H1 (cell line): ENCODE measurements around the gene SPDYE6. TPM values are rescaled to one million over a fixed set of nuclear protein-coding genes. Genes with fewer than 3 reads are reported as not detected.
A peak's percentile ranks its signal among the peaks of the same experiment; 100 is the strongest.
"Not testable (repeated sequence)": the region's sequence is repeated elsewhere in the genome, so short reads cannot be mapped to it uniquely, and the experiment has no call there.

ENCODE experiments used
- CTCF ChIA-PET: fragments of 300-600 bp; sonication (Branson Sonifier 250); formaldehyde crosslinking; loops from one replicate; lab custom pipeline; 2021; ENCODE audit not compliant: partially characterized antibody; lab: Charles Lee
- POLR2A ChIA-PET: fragments of 300-600 bp; sonication (Branson Sonifier 250); formaldehyde crosslinking; loops from one replicate; lab custom pipeline; 2021; ENCODE audit warnings: inconsistent platforms; ENCODE audit not compliant: partially characterized antibody; lab: Charles Lee
- DNase-seq, 2 experiments: peaks; one replicate each; pipeline versions ENCODE4 v3.0.0 to v3.0.0-alpha.2; 2010 to 2022; ENCODE audit warnings: low spot score in 2 of 2, low read depth in 1 of 2, mixed read lengths in 1 of 2
- FAIRE-seq: peaks from 2 replicates; lab custom pipeline; 2011; peaks lifted over from hg19 to GRCh38; lab: Jason Lieb, UNC
- H2AFZ ChIP-seq: 2 replicates; pipeline ENCODE4 v1.8.1; 2012; ENCODE audit warnings: low read length, inconsistent platforms
- H2AK5ac ChIP-seq: 2 replicates; pipeline ENCODE4 v1.6.1; 2013; ENCODE audit warnings: low read depth, low read length
- H2BK120ac ChIP-seq: replicated peaks from 2 replicates; pipeline ENCODE3; 2013; ENCODE audit warnings: low read depth, low read length, inconsistent platforms
- H2BK12ac ChIP-seq: 2 replicates; pipeline ENCODE4 v1.6.1; 2013; ENCODE audit warnings: low read depth, low read length
- H2BK15ac ChIP-seq: 2 replicates; pipeline ENCODE4 v1.6.1; 2013; ENCODE audit warnings: low read length
- H2BK20ac ChIP-seq: 2 replicates; pipeline ENCODE4 v1.6.1; 2013; ENCODE audit warnings: low read length
- H2BK5ac ChIP-seq: 2 replicates; pipeline ENCODE4 v1.6.1; 2013; ENCODE audit warnings: low read depth, low read length
- H3K14ac ChIP-seq: 2 replicates; pipeline ENCODE4 v1.6.1; 2013; ENCODE audit warnings: inconsistent platforms; ENCODE audit not compliant: insufficient read length
- H3K18ac ChIP-seq: 2 replicates; pipeline ENCODE4 v1.6.1; 2013; ENCODE audit warnings: low read length; ENCODE audit errors: extremely low read depth
- H3K23ac ChIP-seq: 2 replicates; pipeline ENCODE4 v1.6.1; 2013; ENCODE audit warnings: inconsistent platforms; ENCODE audit not compliant: insufficient read length
- H3K23me2 ChIP-seq: 2 replicates; pipeline ENCODE4 v1.6.1; 2013; ENCODE audit warnings: low read depth, low read length
- H3K27ac ChIP-seq: 2 replicates; pipeline ENCODE4 v1.6.1; 2011; ENCODE audit warnings: low read depth, low read length, inconsistent platforms
- H3K27me3 ChIP-seq, 4 experiments: replicated peaks in 1 of 4; 1 replicate in 1 of 4; 2 replicates in 3 of 4; pipeline versions ENCODE4 v1.6.1 to v1.8.1; 2011 to 2013; ENCODE audit warnings: low read length in 3 of 4, mild to moderate bottlenecking in 3 of 4, inconsistent platforms in 2 of 4, mixed read lengths in 2 of 4, moderate library complexity in 1 of 4; ENCODE audit not compliant: control insufficient read depth in 3 of 4, insufficient read depth in 3 of 4; ENCODE audit errors: extremely low read depth in 1 of 4
- H3K36me3 ChIP-seq, 4 experiments: 2 replicates each; pipeline versions ENCODE4 v1.6.1 to v1.8.1; 2011 to 2013; ENCODE audit warnings: mild to moderate bottlenecking in 4 of 4, low read length in 3 of 4, moderate library complexity in 2 of 4, control low read depth in 1 of 4, inconsistent platforms in 1 of 4; ENCODE audit not compliant: insufficient read depth in 4 of 4, control insufficient read depth in 2 of 4
- H3K4ac ChIP-seq: replicated peaks from 2 replicates; pipeline ENCODE3; 2013; ENCODE audit warnings: low read length, low read depth, mixed read lengths, inconsistent platforms; ENCODE audit not compliant: insufficient read length
- H3K4me1 ChIP-seq, 4 experiments: replicated peaks in 1 of 4; 1 replicate in 1 of 4; 2 replicates in 3 of 4; pipeline versions ENCODE4 v1.6.1 to v1.8.1; 2011 to 2013; ENCODE audit warnings: low read length in 3 of 4, inconsistent platforms in 2 of 4, mixed read lengths in 1 of 4; ENCODE audit not compliant: insufficient read depth in 4 of 4, control insufficient read depth in 3 of 4
- H3K4me2 ChIP-seq, 2 experiments: 2 replicates each; pipeline versions ENCODE4 v1.6.1 to v1.8.1; 2011 to 2013; ENCODE audit warnings: low read depth in 2 of 2, low read length in 2 of 2, control low read depth in 1 of 2, inconsistent platforms in 1 of 2, mild to moderate bottlenecking in 1 of 2; ENCODE audit not compliant: insufficient read depth in 1 of 2
- H3K4me3 ChIP-seq, 4 experiments: fragments of 200-600, 300-600 bp in 1 of 4; sonication (generic), shearing (Covaris generic), sonication (Bioruptor Twin) in 1 of 4; 2 replicates each; pipeline versions ENCODE4 v1.5.1 to v1.8.1; 2011 to 2016; ENCODE audit warnings: low read length in 4 of 4, low read depth in 3 of 4, control low read depth in 2 of 4, inconsistent platforms in 2 of 4, mild to moderate bottlenecking in 2 of 4, mixed read lengths in 1 of 4, moderate library complexity in 1 of 4; ENCODE audit not compliant: insufficient read depth in 2 of 4; ENCODE audit errors: extremely low read depth in 1 of 4
- H3K56ac ChIP-seq: replicated peaks from 2 replicates; pipeline ENCODE3; 2013; ENCODE audit warnings: low read depth, mild to moderate bottlenecking, mixed read lengths, low read length, inconsistent platforms; ENCODE audit not compliant: insufficient read length
- H3K79me1 ChIP-seq: 2 replicates; pipeline ENCODE4 v1.6.1; 2013; ENCODE audit warnings: low read depth, low read length, control low read depth
- H3K79me2 ChIP-seq, 2 experiments: 2 replicates each; pipeline versions ENCODE4 v1.6.1 to v1.8.1; 2012 to 2013; ENCODE audit warnings: low read length in 2 of 2, mild to moderate bottlenecking in 2 of 2, inconsistent platforms in 1 of 2; ENCODE audit not compliant: insufficient read depth in 2 of 2, control insufficient read depth in 1 of 2
- H3K9ac ChIP-seq, 4 experiments: replicated peaks in 1 of 4; 1 replicate in 1 of 4; 2 replicates in 3 of 4; pipeline versions ENCODE4 v1.6.1 to v1.8.1; 2011 to 2013; ENCODE audit warnings: low read depth in 3 of 4, low read length in 3 of 4, control low read depth in 2 of 4, mild to moderate bottlenecking in 2 of 4, moderate library complexity in 2 of 4, inconsistent platforms in 1 of 4; ENCODE audit errors: extremely low read depth in 1 of 4
- H3K9me3 ChIP-seq, 2 experiments: 2 replicates each; pipeline versions ENCODE4 v1.6.1 to v1.8.1; 2012 to 2013; ENCODE audit warnings: mild to moderate bottlenecking in 2 of 2, moderate library complexity in 2 of 2, control low read depth in 1 of 2, inconsistent platforms in 1 of 2, low read depth in 1 of 2, low read length in 1 of 2, mixed read lengths in 1 of 2; ENCODE audit not compliant: insufficient read depth in 2 of 2
- H4K20me1 ChIP-seq, 2 experiments: replicated peaks in 1 of 2; 2 replicates each; pipeline versions ENCODE3 to v1.8.1; 2011 to 2013; ENCODE audit warnings: inconsistent platforms in 2 of 2, low read length in 2 of 2, mild to moderate bottlenecking in 1 of 2; ENCODE audit not compliant: insufficient read depth in 2 of 2, control insufficient read depth in 1 of 2
- H4K5ac ChIP-seq: 2 replicates; pipeline ENCODE4 v1.6.1; 2013; ENCODE audit warnings: low read length, low read depth, mixed read lengths, inconsistent platforms; ENCODE audit not compliant: insufficient read length
- H4K8ac ChIP-seq: 2 replicates; pipeline ENCODE4 v1.8.0; 2013; ENCODE audit warnings: mild to moderate bottlenecking, moderate library complexity, low read length, inconsistent platforms; ENCODE audit not compliant: insufficient read depth; ENCODE audit errors: extremely low read depth
- H4K91ac ChIP-seq: replicated peaks from 2 replicates; pipeline ENCODE3; 2013; ENCODE audit warnings: low read length, mixed read lengths, inconsistent platforms; ENCODE audit not compliant: insufficient read length
- BACH1 ChIP-seq: IDR thresholded peaks from 2 replicates; pipeline ENCODE4 v1.6.1; 2012; ENCODE audit warnings: low read length, improper control_type of control experiment
- MAFK ChIP-seq: IDR thresholded peaks from 2 replicates; pipeline ENCODE4 v1.6.1; 2012; ENCODE audit warnings: low read depth, mild to moderate bottlenecking, improper control_type of control experiment, low read length
- WGBS, 2 experiments: shearing (Covaris generic) in 1 of 2; methylation state at CpG; one replicate each; pipeline versions ENCODE4 v1.1.6 to v1.1.7; 2013 to 2015; ENCODE audit warnings: low lambda C conversion rate in 2 of 2, mixed read lengths in 2 of 2, inconsistent platforms in 1 of 2, low coverage in 1 of 2, missing lambda C conversion rate in 1 of 2; ENCODE audit not compliant: insufficient replicate concordance in 2 of 2, insufficient coverage in 1 of 2, insufficient read length in 1 of 2; ENCODE audit errors: extremely low coverage in 1 of 2, missing lambda C conversion rate in 1 of 2; 5-methylcytosine and 5-hydroxymethylcytosine counted together
- polyA plus RNA-seq, 7 experiments: library from polyadenylated mRNA; depleted of rRNA in 3 of 7; stranded (reverse) in 5 of 7; unstranded in 2 of 7; fragments of >200 nt in 5 of 7; fragments of 200-250 nt in 2 of 7; gene quantifications; 1 replicate in 5 of 7; 2 replicates in 1 of 7; 4 replicates in 1 of 7; pipeline versions ENCODE4 v1.2.1 to v1.2.3, GENCODE V29; 2011 to 2013; ENCODE audit warnings: missing spikeins in 2 of 7, mixed read lengths in 2 of 7
- total RNA-seq: library from RNA; stranded (reverse); fragmentation: NEBNext Ultra II Directional; extraction: Animal tissue kit (Norgen Biotek cat#: 25700); gene quantifications from 2 replicates; pipeline ENCODE4 v1.2.1, GENCODE V29; 2021

The SPDYE6 gene
- total and polyA plus RNA-seq, 2 of the 8 experiments (the other 6 are each of a cell fraction or from before 2014, with no cell fraction given): not detected

- H3K23me2 ChIP-seq, H3K79me2 ChIP-seq, H2BK12ac ChIP-seq, H3K14ac ChIP-seq, H4K8ac ChIP-seq, H3K9me3 ChIP-seq, H3K27me3 ChIP-seq, H3K23ac ChIP-seq, H3K4ac ChIP-seq, H2BK20ac ChIP-seq, H2AK5ac ChIP-seq, H3K4me3 ChIP-seq, H2BK15ac ChIP-seq, H3K4me1 ChIP-seq, H3K9ac ChIP-seq, H4K20me1 ChIP-seq, H3K79me1 ChIP-seq, H3K27ac ChIP-seq, H2BK120ac ChIP-seq, H4K91ac ChIP-seq, H2AFZ ChIP-seq, FAIRE-seq, H2BK5ac ChIP-seq, H3K18ac ChIP-seq, H4K5ac ChIP-seq, H3K56ac ChIP-seq: not testable (repeated sequence)
- peak overlapping the region in 1 of 2 experiments; percentile 46; a peak in 1 of 4 replicates for H3K4me2 ChIP-seq
- H3K36me3 ChIP-seq: peaks cover 2 to 24% (median 12%) of the 10 kb centered on the region in 4 experiments; a peak in 5 of 8 replicates
- peak in 1 of 2 experiments; percentile 23 for DNase-seq
- ChIA-PET POLR2A (interaction anchor here (2.2 kb wide), 1 partner anchor 15 kb away, joined by 7 read pairs; the partner anchor contains the start of gene PRKRIP1), CTCF (interaction anchor here (0.6 to 0.9 kb wide), 2 partner anchors 10 to 23 kb away, joined by 4 to 6 read pairs; no protein-coding TSS in a partner anchor)
- TF ChIP-seq MAFK (0 out of 2 replicates have a peak, but pooled peaks have one; percentile 16), BACH1 (0 out of 2 replicates have a peak, but pooled peaks have one; percentile 11)
- WGBS, 2 experiments: 27% methylated on average over 6 of the region's 8 CpGs; no CpG with 5 or more reads in 1 of the 2 experiments
These were observed 24.6 kb upstream of the SPDYE6 start for GRCh38 chr7:102380837-102381236.
